Mucosa of rectum (tissue), 2 donors: Measurements from ENCODE around the gene DMKN.

Experiments
- H3K27ac ChIP-seq, 2 donors: one replicate each; pipeline ENCODE4 v1.7.0; 2013; ENCODE audit warnings: inconsistent platforms in 2 of 2, low read depth in 2 of 2, low read length in 2 of 2
- H3K27me3 ChIP-seq, 2 donors: one replicate each; pipeline ENCODE4 v1.7.0; 2013; ENCODE audit warnings: low read length in 2 of 2; ENCODE audit not compliant: control insufficient read depth in 2 of 2, insufficient read depth in 2 of 2
- H3K36me3 ChIP-seq, 2 donors: one replicate each; pipeline ENCODE4 v1.7.0; 2013; ENCODE audit warnings: low read length in 2 of 2; ENCODE audit not compliant: control insufficient read depth in 2 of 2, insufficient read depth in 2 of 2
- H3K4me1 ChIP-seq, 2 donors: one replicate each; pipeline ENCODE4 v1.7.0; 2013; ENCODE audit warnings: low read length in 2 of 2, mild to moderate bottlenecking in 1 of 2; ENCODE audit not compliant: control insufficient read depth in 2 of 2, insufficient read depth in 2 of 2
- H3K4me3 ChIP-seq, 2 donors: one replicate each; pipeline ENCODE4 v1.7.0; 2013; ENCODE audit warnings: low read length in 2 of 2
- H3K9ac ChIP-seq, 2 donors: one replicate each; pipeline ENCODE4 v1.7.0; 2013; ENCODE audit warnings: low read length in 2 of 2, low read depth in 1 of 2, mild to moderate bottlenecking in 1 of 2
- H3K9me3 ChIP-seq, 2 donors: one replicate each; pipeline ENCODE4 v1.7.0; 2013; ENCODE audit warnings: low read length in 2 of 2; ENCODE audit not compliant: control insufficient read depth in 2 of 2
- donor health status: healthy.
- donor health status: Normal muscosa, but diverticular disease.

DMKN gene

DNA sequence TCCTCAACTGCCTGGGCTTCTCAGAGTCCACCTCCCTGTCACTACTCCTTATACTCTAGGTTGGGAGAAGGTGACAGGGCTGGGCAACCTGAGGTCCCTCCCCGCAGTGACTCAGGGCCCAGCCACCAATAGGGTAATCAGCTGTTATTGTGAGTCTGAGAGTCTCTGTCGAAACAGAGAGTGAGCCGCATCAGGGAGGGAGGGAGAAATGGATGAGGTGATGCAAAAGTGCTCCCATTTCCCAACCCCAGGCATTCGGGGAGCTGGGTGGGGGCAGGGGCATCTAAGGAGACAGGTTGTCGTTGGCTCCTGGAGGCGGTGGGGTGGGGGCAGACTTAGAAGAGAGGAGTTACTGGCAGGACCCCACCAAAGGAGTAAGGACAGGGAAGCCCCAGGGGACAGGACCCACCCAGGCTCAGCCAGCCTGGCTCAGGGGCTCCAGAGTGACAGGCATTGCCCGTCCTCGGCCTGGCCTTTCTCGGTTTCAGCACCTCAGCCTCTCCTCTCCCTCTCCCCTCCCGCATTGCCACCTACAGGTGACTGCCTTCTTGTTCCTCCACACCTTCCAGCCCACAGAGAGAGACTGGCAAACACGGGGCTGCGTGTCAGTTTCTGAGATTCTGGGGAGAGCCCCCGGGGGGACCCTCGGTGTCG, at the start of gene DMKN:
Gene DMKN (minus strand): TSS at position 22 of the 654 bp plus-strand sequence. CDS start 174 bp downstream, outside the sequence.
- H3K27me3 ChIP-seq = peaks cover 3 to 5% of the 10 kb centered on the region in 2 donors
- H3K9ac ChIP-seq = no peak within 1 kb of the TSS
- H3K36me3 ChIP-seq = no peaks in the 10 kb centered on the region
- no peak within 1 kb of the TSS for H3K4me3 ChIP-seq
- no peaks in the 10 kb centered on the region for H3K9me3 ChIP-seq
- peaks cover 0 to 8% of the 10 kb centered on the region in 2 donors for H3K4me1 ChIP-seq
- H3K27ac ChIP-seq = no peak within 1 kb of the TSS

- H3K9ac ChIP-seq = no peak overlapping the region
Measured at GRCh38 chr19:35562776-35563175, 49.3 kb upstream of the DMKN start.

DNA sequence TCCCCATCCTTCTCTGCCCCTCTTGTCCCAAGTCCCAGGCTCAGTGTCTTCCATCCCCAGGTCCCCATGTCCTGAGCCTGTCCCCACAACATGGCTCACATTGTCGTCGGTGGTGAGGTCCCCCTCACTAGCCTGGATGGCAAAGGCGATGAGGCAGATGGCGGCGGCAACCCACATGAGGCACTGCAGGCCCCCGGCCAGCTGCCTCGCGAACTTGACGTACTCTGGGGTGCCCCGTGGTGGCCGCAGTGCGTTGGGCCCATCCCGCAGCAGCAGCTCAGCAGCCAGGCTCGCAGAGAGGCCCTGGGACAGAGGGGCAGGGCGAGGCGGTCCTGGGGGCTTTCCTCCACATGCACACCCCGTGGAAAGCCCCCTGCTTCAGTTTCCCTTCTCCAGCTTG, 48.9 kb upstream of the DMKN start:
- Histone ChIP-seq H3K4me1 (no peaks in the 10 kb centered on the region), H3K27me3 (peaks cover 6 to 8% of the 10 kb centered on the region in 2 donors)

More at GRCh38 chr19:35562776-35563175, 49.3 kb upstream of the DMKN start:
- no peaks in the 10 kb centered on the region for H3K4me1 ChIP-seq
- H3K4me3 ChIP-seq = no peak overlapping the region
- H3K27me3 ChIP-seq = peaks cover 6 to 8% of the 10 kb centered on the region in 2 donors
- H3K36me3 ChIP-seq = no peaks in the 10 kb centered on the region
- no peaks in the 10 kb centered on the region for H3K9me3 ChIP-seq
- no peak overlapping the region for H3K27ac ChIP-seq

DNA sequence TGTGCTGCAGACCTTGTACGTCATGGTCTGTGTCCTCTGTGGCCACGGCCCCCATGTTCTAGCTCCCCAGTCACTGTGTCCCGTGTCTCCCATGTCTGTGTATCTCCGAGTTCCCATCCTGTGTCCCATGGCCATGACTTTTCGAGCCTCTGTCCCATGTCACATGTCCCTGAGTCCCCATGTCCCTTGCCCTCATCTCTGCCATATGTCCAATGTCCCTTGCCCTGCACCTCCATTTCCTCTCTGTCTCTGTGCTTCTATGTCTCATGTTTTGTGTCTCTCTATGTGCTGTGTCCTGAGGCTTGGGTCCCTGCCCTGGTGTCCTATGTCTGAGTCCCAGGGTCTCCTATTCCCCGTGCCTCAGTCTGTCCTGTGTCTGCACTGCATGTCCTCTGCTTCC, 48.0 kb upstream of the DMKN start:
- Histone ChIP-seq H3K27ac (no peak overlapping the region), H3K4me3 (no peak overlapping the region), H3K9ac (no peak overlapping the region), H3K4me1 (no peaks in the 10 kb centered on the region), H3K36me3 (no peaks in the 10 kb centered on the region), H3K27me3 (peaks cover 6 to 8% of the 10 kb centered on the region in 2 donors), H3K9me3 (no peaks in the 10 kb centered on the region)

More for the DNA sequence above, 48.9 kb upstream of the DMKN start:
- Histone ChIP-seq H3K9ac (no peak overlapping the region), H3K9me3 (no peaks in the 10 kb centered on the region), H3K27ac (no peak overlapping the region), H3K4me3 (no peak overlapping the region), H3K36me3 (no peaks in the 10 kb centered on the region)

DNA sequence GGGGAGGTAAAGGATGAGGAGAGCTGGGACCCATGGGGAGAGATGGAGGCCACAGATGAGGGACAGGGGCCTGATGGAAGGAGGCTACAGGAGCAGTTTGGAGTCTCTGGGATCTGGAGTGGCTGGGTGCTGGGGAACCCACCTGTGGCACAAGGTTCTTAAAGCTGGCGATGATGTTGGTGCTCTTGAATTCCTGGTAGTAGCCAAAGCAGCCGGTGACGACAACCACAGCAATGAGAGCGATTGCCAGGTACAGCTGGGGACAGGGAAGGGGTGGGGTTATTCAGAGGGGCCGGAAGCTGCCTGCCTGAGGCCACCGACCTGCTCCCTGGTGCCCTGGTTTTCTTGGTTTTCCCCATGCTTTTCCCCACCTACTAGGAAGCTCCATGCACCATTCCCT, 47.2 kb upstream of the DMKN start:
- H3K27ac ChIP-seq = no peak overlapping the region

GRCh38 chr19:35560271-35560670, 46.8 kb upstream of the DMKN start:
- H3K4me1 ChIP-seq = no peaks in the 10 kb centered on the region
- peaks cover 6 to 8% of the 10 kb centered on the region in 2 donors for H3K27me3 ChIP-seq
- H3K27ac ChIP-seq = no peak overlapping the region

More for the DNA sequence above, 47.2 kb upstream of the DMKN start:
- no peak overlapping the region for H3K4me3 ChIP-seq
- H3K4me1 ChIP-seq = no peaks in the 10 kb centered on the region
- no peak overlapping the region for H3K9ac ChIP-seq
- H3K9me3 ChIP-seq = no peaks in the 10 kb centered on the region
- H3K36me3 ChIP-seq = no peaks in the 10 kb centered on the region
- peaks cover 6 to 8% of the 10 kb centered on the region in 2 donors for H3K27me3 ChIP-seq

DNA sequence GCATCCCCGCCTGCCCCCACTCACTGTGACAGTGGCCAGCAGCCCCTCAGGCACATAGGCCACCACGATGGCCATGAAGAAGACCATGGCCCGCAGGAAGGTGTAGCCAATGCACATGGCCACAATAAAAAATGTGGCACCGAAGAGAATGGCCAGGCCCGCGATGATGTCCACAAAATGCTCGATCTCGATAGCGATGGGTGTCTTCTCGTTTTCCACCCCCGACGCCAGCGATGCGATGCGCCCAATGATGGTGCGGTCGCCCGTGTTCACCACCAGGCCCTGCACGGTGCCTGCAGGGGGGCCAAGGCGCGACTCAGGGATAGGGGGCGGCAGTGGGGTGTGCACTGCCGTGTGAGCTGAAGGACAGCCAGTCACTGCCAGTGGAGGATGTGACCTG, 46.3 kb upstream of the DMKN start:
- Histone ChIP-seq H3K36me3 (no peaks in the 10 kb centered on the region), H3K9me3 (no peaks in the 10 kb centered on the region), H3K4me3 (no peak overlapping the region), H3K9ac (no peak overlapping the region), H3K27ac (no peak overlapping the region), H3K27me3 (peaks cover 6 to 8% of the 10 kb centered on the region in 2 donors), H3K4me1 (no peaks in the 10 kb centered on the region)

More at GRCh38 chr19:35560271-35560670, 46.8 kb upstream of the DMKN start:
- no peaks in the 10 kb centered on the region for H3K36me3 ChIP-seq
- no peak overlapping the region for H3K9ac ChIP-seq
- no peaks in the 10 kb centered on the region for H3K9me3 ChIP-seq
- H3K4me3 ChIP-seq = no peak overlapping the region

GRCh38 chr19:35559281-35559659, 45.8 kb upstream of the DMKN start:
- Histone ChIP-seq H3K4me3 (no peak overlapping the region), H3K27ac (no peak overlapping the region), H3K27me3 (peaks cover 7 to 8% of the 10 kb centered on the region in 2 donors), H3K4me1 (no peaks in the 10 kb centered on the region), H3K9me3 (no peaks in the 10 kb centered on the region), H3K36me3 (no peaks in the 10 kb centered on the region), H3K9ac (no peak overlapping the region)

DNA sequence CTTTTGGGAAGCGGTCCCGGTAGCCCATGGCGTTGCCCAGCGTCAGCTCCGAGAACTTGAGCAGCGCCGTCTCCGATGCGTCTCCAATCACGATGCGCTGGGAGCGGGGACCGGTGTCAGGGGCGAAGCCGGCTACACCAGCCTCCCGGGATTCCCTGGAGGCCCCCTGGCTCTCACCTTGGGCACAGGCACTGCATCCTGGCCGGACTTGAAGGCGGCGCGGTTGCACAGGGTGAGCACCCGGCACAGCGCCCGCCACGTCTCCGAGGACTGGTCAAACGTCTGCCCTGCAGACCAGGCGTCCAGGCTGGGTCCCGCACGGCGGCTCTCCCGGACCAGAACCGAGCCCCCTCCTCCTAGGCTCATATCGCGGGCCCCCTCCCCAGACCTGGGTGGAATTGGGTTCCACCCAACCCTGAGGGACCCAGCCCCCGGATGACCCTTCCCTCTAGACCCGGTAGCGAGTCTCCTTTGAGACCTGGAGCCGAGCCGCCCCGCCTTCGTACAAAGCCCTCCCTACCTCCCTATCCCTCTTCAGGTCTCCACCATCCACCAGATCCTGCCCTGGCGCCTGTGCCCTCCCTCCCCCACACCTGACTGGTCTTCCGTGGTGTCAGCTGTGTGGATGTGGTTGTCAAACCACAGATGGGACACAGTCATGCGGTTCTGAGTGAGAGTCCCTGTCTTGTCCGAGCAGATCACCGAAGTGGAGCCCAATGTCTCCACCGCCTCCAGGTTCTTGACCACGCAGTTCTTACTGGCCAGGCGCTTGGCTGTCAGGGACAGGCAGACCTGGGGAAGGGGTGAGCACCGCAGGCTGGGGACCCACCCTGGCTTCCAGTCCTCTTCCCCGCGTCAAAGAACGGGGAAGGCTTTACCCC, 45.2 kb upstream of the DMKN start:
- Histone ChIP-seq H3K4me3 (no peak overlapping the region), H3K4me1 (no peaks in the 10 kb centered on the region), H3K36me3 (no peaks in the 10 kb centered on the region), H3K27me3 (peaks cover 7 to 8% of the 10 kb centered on the region in 2 donors), H3K9me3 (no peaks in the 10 kb centered on the region), H3K27ac (no peak overlapping the region), H3K9ac (no peak overlapping the region)
